Choroid plexus epithelial cell (primary cell): Measurements from ENCODE around the gene SERPINA10.

Experiments used
- DNase-seq: peaks from one replicate; pipeline ENCODE4 v3.0.0-alpha.2; 2010; ENCODE audit warnings: low read depth
- H3K4me3 ChIP-seq: 2 replicates; pipeline ENCODE4 v1.5.1; 2011; ENCODE audit warnings: low read depth, mild to moderate bottlenecking, control low read depth, low read length, moderate library complexity
- CTCF ChIP-seq: conservative IDR thresholded peaks from 2 replicates; pipeline ENCODE4 v1.5.1; 2011; ENCODE audit warnings: low read depth, mild to moderate bottlenecking, control low read depth, inconsistent platforms, low read length, moderate library complexity

SERPINA10 gene

GRCh38 chr14:94293578-94293924 lies 483 bp upstream of the SERPINA10 start:
- H3K4me3 ChIP-seq: no peak overlapping the region
- no peak for TF ChIP-seq CTCF
- DNase-seq: no peak

DNA sequence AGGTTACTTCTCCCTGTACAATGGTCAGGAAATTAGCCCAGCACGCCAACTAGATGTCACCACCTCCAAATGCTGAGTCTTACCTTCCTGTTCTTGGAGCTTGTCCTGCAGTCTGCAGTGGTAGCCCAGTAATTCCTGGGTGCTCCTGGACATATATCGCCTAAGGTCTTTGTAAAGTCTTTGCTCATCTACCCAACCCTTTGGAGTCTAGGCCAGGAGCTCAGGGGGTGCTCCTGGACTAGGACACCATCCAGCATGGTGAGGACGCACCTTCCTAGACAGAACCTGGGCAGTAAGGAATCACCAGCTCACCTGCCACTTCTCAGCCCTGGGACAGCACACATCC lies 569 bp downstream of the SERPINA10 start:
- no peak for DNase-seq
- H3K4me3 ChIP-seq: no peak overlapping the region
- TF ChIP-seq CTCF: no peak

DNA sequence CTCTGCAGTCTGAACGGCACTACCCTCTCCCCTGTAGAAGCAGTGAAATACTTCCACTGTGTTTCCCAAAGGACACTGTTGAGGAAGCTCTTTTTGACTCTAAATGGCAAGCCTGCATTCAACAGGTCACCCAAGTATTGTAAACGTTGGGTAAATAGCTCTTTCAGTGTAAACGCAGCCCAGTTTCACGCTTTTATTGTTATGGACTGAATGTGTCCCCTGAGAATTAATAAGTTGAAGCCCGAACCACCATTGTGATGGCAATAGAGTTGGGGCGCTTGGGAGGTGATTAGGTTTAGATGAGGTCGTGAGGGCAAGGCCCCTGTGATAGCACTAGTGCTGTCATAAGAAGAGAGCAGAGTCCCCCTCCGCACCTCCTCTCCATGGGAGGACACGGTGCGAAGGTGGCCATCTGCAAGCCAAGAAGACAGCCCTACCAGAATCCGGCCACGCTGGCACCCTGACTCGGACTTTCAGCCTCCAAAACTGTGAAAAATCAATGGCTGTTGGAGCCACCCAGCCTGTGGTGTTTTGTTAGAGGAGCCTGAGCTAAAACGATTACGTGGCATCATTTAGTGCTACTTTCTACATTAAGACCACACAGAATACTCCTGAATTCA lies 1.1 kb downstream of the SERPINA10 start:
- no peak overlapping the region for H3K4me3 ChIP-seq
- TF ChIP-seq CTCF: no peak
- no peak for DNase-seq

DNA sequence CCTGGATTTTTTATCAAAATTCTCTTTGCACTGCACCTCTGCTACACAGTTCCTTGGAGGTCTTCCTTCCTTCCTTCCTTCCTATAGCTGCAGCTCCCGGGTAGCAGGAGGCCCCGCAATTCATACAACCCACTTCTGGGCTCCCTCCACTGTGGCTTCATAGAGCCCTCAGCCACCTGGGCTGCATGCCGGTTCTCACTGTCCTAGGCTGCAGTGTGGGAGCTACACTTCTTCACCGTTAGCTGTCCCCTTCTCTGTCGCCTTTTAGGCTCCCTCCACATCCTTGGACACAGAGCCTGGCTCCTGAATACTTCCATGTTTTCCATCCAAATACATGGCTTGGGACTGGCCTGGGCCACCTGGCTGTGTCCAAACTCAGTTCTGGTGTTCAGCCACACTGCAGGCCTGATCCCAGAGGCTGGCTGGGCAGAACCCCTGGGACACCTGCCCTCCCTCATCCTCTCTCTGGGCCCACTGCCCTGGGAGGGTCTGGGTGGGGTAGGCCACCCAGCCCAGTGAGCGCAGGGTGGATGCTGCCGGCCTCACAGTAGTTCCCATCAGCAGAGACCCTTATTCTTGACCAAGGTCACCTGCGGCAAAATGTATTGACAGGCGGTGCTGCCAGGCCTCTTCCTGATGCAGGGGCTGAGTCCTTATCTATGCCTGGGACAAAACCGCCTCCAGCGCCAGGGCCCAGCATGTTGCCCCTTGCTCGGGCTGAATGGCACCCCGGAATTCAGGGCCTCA lies 1.7 kb downstream of the SERPINA10 start:
- no peak for DNase-seq
- no peak for TF ChIP-seq CTCF
- H3K4me3 ChIP-seq: no peak overlapping the region

GRCh38 chr14:94290197-94290596 lies 2.9 kb downstream of the SERPINA10 start:
- DNase-seq: no peak

DNA sequence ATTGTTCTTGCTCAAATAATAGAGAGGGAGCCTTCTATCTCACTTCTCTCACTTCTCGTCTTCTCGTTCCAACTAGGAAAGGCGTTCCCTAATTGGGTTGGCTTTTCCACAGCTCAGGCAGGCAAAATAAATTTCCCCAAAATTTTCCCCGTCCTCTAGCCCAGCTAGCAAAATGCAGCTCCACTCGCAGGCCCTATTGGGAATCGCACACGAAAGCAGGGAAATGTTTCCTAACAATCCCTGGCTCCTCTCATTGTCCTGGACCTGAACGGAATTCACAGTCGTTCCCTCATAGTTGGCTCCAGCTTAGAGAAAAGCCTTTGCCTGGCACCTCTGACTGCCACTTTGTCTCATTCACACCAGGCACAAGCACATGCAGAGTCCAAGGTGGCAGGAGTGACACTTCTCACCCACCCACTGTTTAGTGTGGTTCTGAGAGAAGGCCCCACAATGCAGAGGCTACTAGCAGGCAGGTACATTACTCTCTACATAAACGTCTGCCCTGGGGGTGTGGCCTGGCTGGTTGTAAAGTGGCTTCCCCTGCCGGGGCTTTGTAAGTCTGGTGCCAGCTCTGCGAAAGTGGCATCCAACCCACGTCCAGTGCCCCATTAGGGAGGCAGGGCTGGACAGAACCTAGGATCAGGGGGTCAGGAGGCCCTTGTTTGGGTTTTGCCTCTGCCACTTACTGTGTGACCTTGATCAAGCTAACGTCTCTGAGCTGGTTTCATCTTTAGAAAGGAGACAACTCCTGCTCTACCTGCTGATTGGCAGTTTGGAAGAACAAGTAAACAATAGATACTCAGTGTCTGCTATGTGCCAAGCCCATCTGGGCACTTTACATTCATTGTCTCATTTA lies 4.2 kb downstream of the SERPINA10 start:
- DNase-seq: no peak
- TF ChIP-seq CTCF: no peak
- H3K4me3 ChIP-seq: no peak overlapping the region

More at GRCh38 chr14:94290197-94290596, 2.9 kb downstream of the SERPINA10 start:
- no peak overlapping the region for H3K4me3 ChIP-seq
- TF ChIP-seq CTCF: no peak
